ENCODE measurements around the gene HNRNPA3. TPM values are rescaled to one million over a fixed set of nuclear protein-coding genes. Genes with fewer than 3 reads are reported as not detected.

Gene HNRNPA3
- total RNA-seq, 2 experiments from 2014 or later = 250 to 256 TPM

DNA sequence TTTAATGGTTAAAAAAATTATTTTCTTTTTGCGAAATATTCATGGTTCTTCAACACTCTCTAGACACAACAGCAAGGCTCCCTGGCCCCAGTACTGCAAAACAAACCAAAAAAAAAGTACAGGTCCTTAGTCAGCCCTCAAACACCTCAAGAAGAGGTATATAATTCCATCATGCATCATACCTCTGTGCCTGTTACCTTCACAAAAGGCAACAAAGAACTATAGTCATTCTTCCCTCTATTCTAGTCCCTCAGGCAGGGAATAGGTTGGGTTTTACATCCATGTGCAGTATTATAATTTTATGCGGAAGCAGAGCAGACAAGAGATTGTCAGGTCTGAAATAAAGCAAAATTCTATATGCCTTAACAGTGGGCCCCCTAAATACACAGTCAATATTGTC, 43.4 kb downstream of the HNRNPA3 start:
- POLR2A ChIA-PET = interaction anchor here (0.6 to 7.3 kb wide), 4 partner anchors 8 to 94 kb away, joined by 3 to 53 read pairs (median 4); partner anchors contain the start of gene NFE2L2
- H3K4me1 Mint-ChIP-seq = peaks cover 70% of the 10 kb centered on the region
- peaks cover 4% of the 10 kb centered on the region for H3K9me3 Mint-ChIP-seq
- no peaks in the 10 kb centered on the region for H3K27me3 Mint-ChIP-seq
- peaks cover 41% of the 10 kb centered on the region for H3K36me3 Mint-ChIP-seq
- no peak overlapping the region for H3K4me3 Mint-ChIP-seq
- DNase-seq = no peak
- peak overlapping the region; percentile 31 for H3K27ac Mint-ChIP-seq
- ATAC-seq (ENCODE audit: low read depth) = no peak

GRCh38 chr2:177256695-177257094, 44.1 kb downstream of the HNRNPA3 start:
- no peak overlapping the region for H3K4me3 Mint-ChIP-seq
- no peaks in the 10 kb centered on the region for H3K27me3 Mint-ChIP-seq
- POLR2A ChIA-PET = interaction anchor here (0.7 to 7.3 kb wide), 2 partner anchors 8 to 48 kb away, joined by 3 to 53 read pairs; partner anchors contain the start of gene NFE2L2
- H3K27ac Mint-ChIP-seq = no peak overlapping the region
- H3K4me1 Mint-ChIP-seq = peaks cover 71% of the 10 kb centered on the region
- H3K9me3 Mint-ChIP-seq = peaks cover 4% of the 10 kb centered on the region
- peaks cover 39% of the 10 kb centered on the region for H3K36me3 Mint-ChIP-seq
- no peak for DNase-seq
- no peak for ATAC-seq (ENCODE audit: low read depth)

DNA sequence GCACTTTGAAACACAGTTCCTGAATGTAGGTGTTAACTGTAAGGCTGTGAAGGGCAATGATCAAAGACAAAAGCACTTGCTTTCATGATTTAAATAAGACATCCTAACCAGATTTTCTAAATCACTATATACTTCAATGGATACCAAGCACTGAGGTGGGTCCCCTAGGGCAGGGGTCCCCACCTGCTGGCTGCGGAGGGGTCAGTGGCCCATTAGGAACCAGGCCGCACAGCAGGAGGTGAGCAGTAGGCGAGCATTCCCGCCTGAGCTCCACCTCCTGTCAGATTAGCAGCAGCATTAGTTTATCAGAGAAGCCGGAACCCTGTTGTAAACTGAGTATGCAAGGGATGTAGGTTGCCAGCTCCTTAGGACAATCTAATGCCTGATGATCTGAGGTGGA, 44.9 kb downstream of the HNRNPA3 start:
- Mint-ChIP-seq H3K27me3 (no peaks in the 10 kb centered on the region), H3K36me3 (peaks cover 39% of the 10 kb centered on the region), H3K4me3 (no peak overlapping the region), H3K27ac (no peak overlapping the region), H3K4me1 (peaks cover 70% of the 10 kb centered on the region), H3K9me3 (peaks cover 4% of the 10 kb centered on the region)
- no peak for ATAC-seq (ENCODE audit: low read depth)
- POLR2A ChIA-PET = interaction anchor here (7.3 kb wide), 1 partner anchor 7 kb away, joined by 53 read pairs; the partner anchor contains the start of gene NFE2L2
- no peak for DNase-seq

GRCh38 chr2:177258059-177258458, 45.5 kb downstream of the HNRNPA3 start:
- Mint-ChIP-seq H3K9me3 (peaks cover 4% of the 10 kb centered on the region), H3K27me3 (no peaks in the 10 kb centered on the region), H3K4me3 (no peak overlapping the region), H3K27ac (no peak overlapping the region), H3K36me3 (peaks cover 37% of the 10 kb centered on the region), H3K4me1 (peaks cover 64% of the 10 kb centered on the region)
- DNase-seq = no peak
- ATAC-seq (ENCODE audit: low read depth) = no peak
- POLR2A ChIA-PET = no interaction called here

GRCh38 chr2:177260379-177260778, 47.8 kb downstream of the HNRNPA3 start:
- DNase-seq = no peak
- Mint-ChIP-seq H3K4me3 (peak overlapping the region; percentile 67), H3K36me3 (peaks cover 30% of the 10 kb centered on the region), H3K4me1 (peaks cover 49% of the 10 kb centered on the region), H3K27ac (peak overlapping the region; percentile 47), H3K9me3 (peaks cover 4% of the 10 kb centered on the region), H3K27me3 (no peaks in the 10 kb centered on the region)
- POLR2A ChIA-PET = interaction anchor here (0.7 to 0.8 kb wide), 3 partner anchors 49 to 96 kb away, joined by 3 to 5 read pairs (median 3); no protein-coding TSS in a partner anchor
- no peak for ATAC-seq (ENCODE audit: low read depth)

GRCh38 chr2:177261116-177262060, 48.8 kb downstream of the HNRNPA3 start:
- Mint-ChIP-seq H3K4me1 (peaks cover 50% of the 10 kb centered on the region), H3K9me3 (peaks cover 4% of the 10 kb centered on the region), H3K27ac (peak overlapping the region; percentile 91), H3K4me3 (peak overlapping the region; percentile 97), H3K27me3 (no peaks in the 10 kb centered on the region), H3K36me3 (peaks cover 30% of the 10 kb centered on the region)
- no peak for DNase-seq
- POLR2A ChIA-PET = interaction anchor here (0.7 to 4.8 kb wide), 5 partner anchors 31 to 50 kb away, joined by 3 to 37 read pairs (median 5); no protein-coding TSS in a partner anchor
- ATAC-seq (ENCODE audit: low read depth) = no peak

DNA sequence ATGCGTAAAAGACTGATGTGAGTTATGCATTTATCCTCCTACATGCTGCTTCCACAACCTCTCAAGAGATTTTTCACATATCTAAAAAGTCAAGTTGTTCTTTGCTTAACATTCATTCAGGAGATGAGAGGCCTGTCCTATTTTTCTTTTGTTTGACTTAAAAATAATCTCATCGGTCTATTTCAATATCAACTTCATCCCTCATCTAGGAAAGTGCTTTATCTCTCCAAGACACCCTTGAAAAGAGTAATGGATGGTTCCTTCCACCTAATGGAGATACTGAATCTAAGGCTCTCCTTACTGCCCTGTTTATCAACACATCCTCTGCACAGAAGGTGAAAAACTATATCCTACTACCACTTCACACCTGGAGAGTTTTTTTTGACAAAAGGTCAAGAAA, 49.5 kb downstream of the HNRNPA3 start:
- Mint-ChIP-seq H3K27ac (peak overlapping the region; percentile 91), H3K36me3 (peaks cover 30% of the 10 kb centered on the region), H3K27me3 (no peaks in the 10 kb centered on the region), H3K9me3 (peaks cover 4% of the 10 kb centered on the region), H3K4me3 (peak overlapping the region; percentile 97), H3K4me1 (peaks cover 53% of the 10 kb centered on the region)
- DNase-seq (no peak), ATAC-seq (ENCODE audit: low read depth) (no peak)
- POLR2A ChIA-PET = interaction anchor here (1.4 to 7.5 kb wide), 5 partner anchors 18 to 68 kb away, joined by 3 to 256 read pairs (median 20); no protein-coding TSS in a partner anchor

GRCh38 chr2:177262958-177263450, 50.4 kb downstream of the HNRNPA3 start:
- Mint-ChIP-seq H3K27me3 (no peaks in the 10 kb centered on the region), H3K27ac (peak overlapping the region; percentile 97), H3K36me3 (peaks cover 29% of the 10 kb centered on the region), H3K4me3 (peak overlapping the region; percentile 97), H3K4me1 (peaks cover 54% of the 10 kb centered on the region), H3K9me3 (peaks cover 4% of the 10 kb centered on the region)
- DNase-seq (no peak), ATAC-seq (ENCODE audit: low read depth) (no peak)
- POLR2A ChIA-PET = interaction anchor here (0.6 to 7.5 kb wide), 27 partner anchors 9 to 130 kb away, joined by 3 to 256 read pairs (median 14); partner anchors contain the start of genes AGPS and HNRNPA3

DNA sequence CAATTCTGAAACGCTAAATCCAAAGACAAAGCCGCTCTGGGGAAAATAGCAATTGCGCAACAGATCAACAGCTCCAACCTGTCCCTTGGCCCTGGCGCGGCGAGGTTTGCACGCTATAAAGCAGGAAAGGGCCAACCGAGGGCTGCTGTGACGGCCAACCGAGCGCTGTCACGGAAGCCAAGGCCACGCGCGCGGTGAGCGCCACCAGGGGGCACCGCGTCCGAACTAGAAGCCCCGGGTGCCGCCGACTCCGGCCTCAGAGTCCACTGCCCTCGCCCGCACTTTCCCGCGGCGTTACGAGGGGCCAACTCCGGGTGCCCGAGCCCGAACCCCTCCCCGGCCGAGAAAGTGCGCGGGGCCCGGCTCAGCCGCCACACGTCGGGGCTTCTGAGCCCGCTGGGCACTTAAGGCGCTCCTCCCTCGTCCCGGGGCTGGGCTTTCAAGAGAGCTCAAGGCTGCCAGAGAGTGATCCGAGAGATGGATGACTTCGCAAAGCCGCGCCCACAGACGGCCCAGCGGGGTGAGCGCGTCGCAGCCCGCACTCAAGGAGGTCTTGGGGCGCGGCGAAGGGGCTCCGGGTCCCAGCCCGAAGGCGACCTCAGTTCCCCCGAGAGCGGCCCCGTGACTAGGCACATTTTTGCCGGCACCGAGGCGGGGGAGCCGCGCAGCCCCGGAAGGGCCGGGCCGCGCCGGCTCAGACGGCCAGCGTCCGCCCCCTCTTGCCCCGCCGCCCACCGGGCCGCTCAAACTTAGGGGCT, 51.0 kb downstream of the HNRNPA3 start:
- POLR2A ChIA-PET = interaction anchor here (0.6 to 7.5 kb wide), 29 partner anchors 9 to 129 kb away, joined by 3 to 256 read pairs (median 12); partner anchors contain the start of genes AGPS and HNRNPA3
- Mint-ChIP-seq H3K9me3 (peaks cover 3% of the 10 kb centered on the region), H3K4me3 (peak overlapping the region; percentile 97), H3K36me3 (peaks cover 27% of the 10 kb centered on the region), H3K27ac (peak overlapping the region; percentile 98), H3K4me1 (peaks cover 54% of the 10 kb centered on the region), H3K27me3 (no peaks in the 10 kb centered on the region)
- ATAC-seq (ENCODE audit: low read depth) = peak; percentile 64
- DNase-seq = peak; percentile 98

GRCh38 chr2:177264209-177264692, 51.7 kb downstream of the HNRNPA3 start:
- DNase-seq (no peak), ATAC-seq (ENCODE audit: low read depth) (no peak)
- H3K27ac Mint-ChIP-seq = peak overlapping the region; percentile 98
- H3K9me3 Mint-ChIP-seq = peaks cover 3% of the 10 kb centered on the region
- no peaks in the 10 kb centered on the region for H3K27me3 Mint-ChIP-seq
- H3K4me1 Mint-ChIP-seq = peaks cover 51% of the 10 kb centered on the region
- H3K4me3 Mint-ChIP-seq = peak overlapping the region; percentile 90
- POLR2A ChIA-PET = interaction anchor here (0.9 to 7.5 kb wide), 29 partner anchors 9 to 288 kb away, joined by 3 to 256 read pairs (median 12); partner anchors contain the start of genes AGPS and HNRNPA3
- peaks cover 21% of the 10 kb centered on the region for H3K36me3 Mint-ChIP-seq

DNA sequence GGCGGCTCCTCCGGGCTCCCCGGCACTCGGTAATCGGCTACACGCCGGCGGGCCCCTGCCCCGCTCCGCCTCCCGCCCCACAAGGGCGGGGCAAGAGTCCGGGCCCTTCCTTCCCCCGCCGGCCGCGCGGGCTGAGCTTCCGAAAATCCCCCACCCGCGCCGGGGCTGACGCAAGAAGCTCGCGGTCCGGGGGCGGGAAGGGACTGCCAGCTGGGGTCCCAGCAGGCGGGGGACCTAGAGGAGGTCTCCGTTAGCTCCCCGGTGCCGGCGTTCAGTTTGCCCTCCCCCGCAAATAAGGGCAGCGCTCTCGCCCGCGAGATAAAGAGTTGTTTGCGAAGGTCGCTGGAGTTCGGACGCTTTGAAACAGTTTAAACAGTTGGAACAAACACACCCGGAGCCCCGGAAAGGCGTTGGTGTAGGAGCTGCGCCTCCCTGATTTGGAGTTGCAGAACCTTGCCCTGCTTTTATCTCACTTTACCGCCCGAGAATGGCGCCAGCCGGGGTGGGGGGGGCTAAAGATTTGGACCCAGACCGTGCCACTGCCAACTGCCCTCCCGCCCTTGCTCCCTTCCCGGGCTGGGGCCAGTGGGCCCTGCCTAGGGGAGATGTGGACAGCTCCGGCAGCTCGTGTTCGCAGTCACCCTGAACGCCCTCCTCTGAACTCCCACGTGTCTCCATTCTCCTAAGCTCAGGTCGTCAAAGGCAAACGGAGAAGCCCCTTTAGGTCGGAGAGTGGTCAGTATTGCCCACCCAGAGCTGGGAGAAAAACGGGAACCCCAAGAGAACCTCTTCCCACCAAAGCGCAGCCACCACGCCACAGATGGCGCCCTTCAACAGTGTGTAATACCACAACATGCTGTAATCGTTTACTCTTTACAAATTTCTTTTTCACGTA, 52.3 kb downstream of the HNRNPA3 start, which contains the start of gene NFE2L2:
TSS of gene NFE2L2 (minus strand) at position 35 of the 895 bp plus-strand sequence. CDS start 151 bp downstream, outside the sequence.
- no peaks in the 10 kb centered on the region for H3K27me3 Mint-ChIP-seq
- DNase-seq (peak; percentile 95), ATAC-seq (ENCODE audit: low read depth) (peak; percentile 64)
- POLR2A ChIA-PET = interaction anchor here (0.6 to 7.5 kb wide), 26 partner anchors 8 to 288 kb away, joined by 3 to 256 read pairs (median 14); partner anchors contain the start of genes AGPS and HNRNPA3
- H3K36me3 Mint-ChIP-seq = peaks cover 18% of the 10 kb centered on the region
- peak within 1 kb of the TSS; percentile 98 for H3K27ac Mint-ChIP-seq
- peak within 1 kb of the TSS; percentile 97 for H3K4me3 Mint-ChIP-seq
- H3K9me3 Mint-ChIP-seq = peaks cover 3% of the 10 kb centered on the region
- peaks cover 52% of the 10 kb centered on the region for H3K4me1 Mint-ChIP-seq
